HG03175 (cell line): Measurements from ENCODE around the gene SFXN1.

Experiments
- ATAC-seq: cut with Tn5 transposase; IDR thresholded peaks from one replicate; pipeline ENCODE4 v1.9.1; 2021; ENCODE audit warnings: mild to moderate bottlenecking, moderate library complexity; ENCODE audit not compliant: unreplicated experiment

The SFXN1 gene

GRCh38 chr5:175567954-175568353, 89.6 kb downstream of the SFXN1 start:
- no peak for ATAC-seq

- no peak for ATAC-seq
These were observed 91.3 kb downstream of the SFXN1 start for GRCh38 chr5:175569701-175570100.

DNA sequence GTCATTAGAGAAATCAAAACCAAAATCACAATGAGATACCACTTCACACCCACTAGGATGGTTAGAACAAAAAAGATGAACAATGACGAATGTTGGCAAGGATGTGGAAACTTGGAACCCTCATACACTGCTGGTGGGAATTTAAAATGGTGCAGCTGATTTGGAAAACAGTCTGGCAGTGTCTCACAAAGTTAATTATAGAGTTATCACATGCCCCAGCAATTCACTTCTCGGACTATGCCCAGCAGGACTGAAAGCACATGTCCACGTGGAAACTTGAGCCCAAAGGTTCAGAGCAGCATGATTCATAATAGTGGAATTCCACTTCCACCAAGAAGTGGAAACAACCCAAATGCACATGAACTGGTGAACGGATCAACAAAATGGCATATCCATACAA, 94.5 kb downstream of the SFXN1 start:
- ATAC-seq, result no peak

- ATAC-seq, result no peak
These were observed 95.3 kb downstream of the SFXN1 start for GRCh38 chr5:175573493-175574269.

DNA sequence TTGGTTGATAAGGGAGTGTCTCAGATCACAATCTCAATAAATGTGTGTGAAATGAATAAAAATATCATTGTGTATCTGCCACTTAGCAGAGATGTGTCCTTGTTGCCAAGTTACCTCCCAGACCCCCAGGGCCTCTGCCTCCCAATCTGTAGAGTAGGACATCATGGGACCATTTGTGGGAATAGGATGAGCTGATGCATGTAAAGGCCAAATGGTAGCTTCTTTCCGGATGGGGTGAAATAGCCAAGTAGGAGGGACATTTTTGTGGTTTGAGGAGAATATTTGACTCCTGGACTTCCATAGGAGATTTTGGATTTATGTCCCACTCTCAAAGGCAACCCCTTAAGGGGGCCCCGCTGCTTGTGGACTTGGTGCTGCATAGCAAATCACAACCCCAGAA, 96.9 kb downstream of the SFXN1 start:
- ATAC-seq, result no peak

DNA sequence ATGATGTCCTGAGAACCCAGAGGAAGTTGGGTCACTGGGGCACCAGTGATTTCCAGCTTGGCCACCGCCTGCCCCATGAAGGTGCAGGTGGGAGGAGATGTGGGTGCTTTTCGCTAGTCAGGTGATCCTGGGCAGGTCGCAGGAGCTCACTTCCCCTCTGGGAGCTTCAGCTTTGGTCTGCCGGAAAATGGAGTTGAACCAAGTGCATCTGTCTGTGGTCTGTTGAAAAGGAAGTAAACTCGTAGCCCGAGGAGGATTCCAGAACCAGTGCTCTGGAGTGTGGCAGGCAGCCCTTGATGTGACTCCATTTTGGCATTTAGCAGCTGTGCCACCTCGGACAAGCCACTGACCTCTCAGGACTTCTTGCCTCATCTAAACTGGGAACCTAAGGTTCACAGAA, 97.7 kb downstream of the SFXN1 start:
- no peak for ATAC-seq

- ATAC-seq, result no peak
These were observed 98.2 kb downstream of the SFXN1 start for GRCh38 chr5:175576591-175576990.
